Measurements from ENCODE around the gene SP140. TPM values are rescaled to one million over a fixed set of nuclear protein-coding genes. Genes with fewer than 3 reads are reported as not detected.

SP140 gene
- total RNA-seq, 2 experiments from 2014 or later = 51.2 to 55.1 TPM

DNA sequence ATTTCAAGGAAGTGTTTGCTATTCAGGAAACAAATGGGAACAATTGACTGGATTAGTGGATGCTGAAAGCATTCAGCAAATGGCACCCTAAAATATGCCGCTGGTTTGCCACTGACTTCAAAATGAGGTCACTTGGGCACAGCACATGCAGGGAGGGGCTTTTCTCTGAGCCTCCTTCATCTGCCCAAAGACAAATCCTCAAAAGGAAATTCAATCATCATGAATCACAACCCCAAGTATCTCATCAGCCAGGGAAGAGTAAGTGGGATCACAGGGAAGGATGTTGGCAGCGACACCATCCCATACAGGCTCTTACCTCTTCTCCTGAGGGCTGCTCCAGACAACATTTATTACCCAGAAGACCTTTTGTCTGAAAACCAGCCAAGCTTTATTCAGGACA, 87.1 kb downstream of the SP140 start:
- peaks cover 45% of the 10 kb centered on the region for H3K36me3 Mint-ChIP-seq (ENCODE audit: low read depth)
- Histone ChIP-seq H3K4me3 (ENCODE audit: low read length) (no peak overlapping the region), H3K4me1 (ENCODE audit: insufficient read depth, low read length) (peaks cover 13% of the 10 kb centered on the region), H3K27ac (ENCODE audit: low read depth in 1 of 2, low read length in 2 of 2) (no peak overlapping the region), H3K27me3 (ENCODE audit: control insufficient read depth in 1 of 2, insufficient read depth in 2 of 2, low read length in 2 of 2) (no peaks in the 10 kb centered on the region), H3K9me3 (ENCODE audit: control insufficient read depth in 1 of 2, insufficient read depth in 1 of 2, low read length in 2 of 2) (no peaks in the 10 kb centered on the region), H3K36me3 (ENCODE audit: insufficient read depth, low read length) (peaks cover 29% of the 10 kb centered on the region)
- peaks cover 45% of the 10 kb centered on the region for H3K4me1 Mint-ChIP-seq (ENCODE audit: low read depth)
- TF ChIP-seq, protein P1, sequence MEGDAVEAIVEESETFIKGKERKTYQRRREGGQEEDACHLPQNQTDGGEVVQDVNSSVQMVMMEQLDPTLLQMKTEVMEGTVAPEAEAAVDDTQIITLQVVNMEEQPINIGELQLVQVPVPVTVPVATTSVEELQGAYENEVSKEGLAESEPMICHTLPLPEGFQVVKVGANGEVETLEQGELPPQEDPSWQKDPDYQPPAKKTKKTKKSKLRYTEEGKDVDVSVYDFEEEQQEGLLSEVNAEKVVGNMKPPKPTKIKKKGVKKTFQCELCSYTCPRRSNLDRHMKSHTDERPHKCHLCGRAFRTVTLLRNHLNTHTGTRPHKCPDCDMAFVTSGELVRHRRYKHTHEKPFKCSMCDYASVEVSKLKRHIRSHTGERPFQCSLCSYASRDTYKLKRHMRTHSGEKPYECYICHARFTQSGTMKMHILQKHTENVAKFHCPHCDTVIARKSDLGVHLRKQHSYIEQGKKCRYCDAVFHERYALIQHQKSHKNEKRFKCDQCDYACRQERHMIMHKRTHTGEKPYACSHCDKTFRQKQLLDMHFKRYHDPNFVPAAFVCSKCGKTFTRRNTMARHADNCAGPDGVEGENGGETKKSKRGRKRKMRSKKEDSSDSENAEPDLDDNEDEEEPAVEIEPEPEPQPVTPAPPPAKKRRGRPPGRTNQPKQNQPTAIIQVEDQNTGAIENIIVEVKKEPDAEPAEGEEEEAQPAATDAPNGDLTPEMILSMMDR (IDR thresholded peaks at IDR 0.05) = no peak
- DNase-seq (no peak), ATAC-seq (ENCODE audit: poor library complexity) (no peak)
- CTCF ChIA-PET = no interaction called here
- H3K9me3 Mint-ChIP-seq = no peaks in the 10 kb centered on the region
- no peak overlapping the region for H3K4me3 Mint-ChIP-seq
- intact Hi-C loops (cut with DNase I, micrococcal nuclease) = no loop called here
- no peak overlapping the region for H3K27ac Mint-ChIP-seq
- POLR2A ChIA-PET = interaction anchor here (1.0 kb wide), 1 partner anchor 22 kb away, joined by 4 read pairs; no protein-coding TSS in a partner anchor
- no peaks in the 10 kb centered on the region for H3K27me3 Mint-ChIP-seq

DNA sequence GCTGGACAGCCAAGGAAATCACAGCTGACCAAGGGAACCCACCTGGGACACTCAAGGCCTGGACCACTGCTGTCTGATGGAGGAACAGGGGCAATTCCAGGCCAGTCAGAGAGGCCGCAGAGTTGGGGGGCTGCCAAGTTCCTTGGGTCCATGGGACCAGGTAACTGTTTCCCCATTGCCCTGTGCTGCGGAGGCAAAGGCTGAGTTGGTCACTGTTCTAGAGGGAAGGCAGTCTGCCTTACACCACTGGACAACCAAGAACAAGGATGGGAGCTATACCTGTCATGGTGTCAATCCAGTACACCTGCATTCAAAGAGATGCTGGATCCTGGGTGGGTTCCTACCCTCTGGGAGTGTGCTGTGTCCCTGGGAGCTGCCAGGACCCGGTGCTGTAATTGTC, 91.8 kb downstream of the SP140 start:
- no peak for ATAC-seq (ENCODE audit: poor library complexity)
- Histone ChIP-seq H3K4me1 (ENCODE audit: insufficient read depth, low read length) (peaks cover 53% of the 10 kb centered on the region), H3K36me3 (ENCODE audit: insufficient read depth, low read length) (peaks cover 14% of the 10 kb centered on the region), H3K27me3 (ENCODE audit: control insufficient read depth in 1 of 2, insufficient read depth in 2 of 2, low read length in 2 of 2) (no peaks in the 10 kb centered on the region), H3K9me3 (ENCODE audit: control insufficient read depth in 1 of 2, insufficient read depth in 1 of 2, low read length in 2 of 2) (no peaks in the 10 kb centered on the region), H3K27ac (ENCODE audit: low read depth in 1 of 2, low read length in 2 of 2) (peak overlapping the region; percentile 62 to 69), H3K4me3 (ENCODE audit: low read length) (no peak overlapping the region)
- intact Hi-C loops (cut with DNase I, micrococcal nuclease) = loop anchor here in 1 of 2 experiments (5.0 kb wide), 1 partner anchor 100 kb away; the partner anchor contains the start of gene SP100
- TF ChIP-seq, protein P1 (IDR thresholded peaks at IDR 0.05) = no peak
- Mint-ChIP-seq H3K9me3 (no peaks in the 10 kb centered on the region), H3K27ac (peak overlapping the region; percentile 87), H3K36me3 (ENCODE audit: low read depth) (peaks cover 25% of the 10 kb centered on the region), H3K4me1 (ENCODE audit: low read depth) (peaks cover 80% of the 10 kb centered on the region), H3K27me3 (no peaks in the 10 kb centered on the region), H3K4me3 (no peak overlapping the region)
- no peak for DNase-seq
- ChIA-PET POLR2A (interaction anchor here (1.4 to 4.8 kb wide), 4 partner anchors 11 to 102 kb away, joined by 3 to 44 read pairs (median 26); partner anchors contain the start of genes SP110 and SP140L), CTCF (no interaction called here)

DNA sequence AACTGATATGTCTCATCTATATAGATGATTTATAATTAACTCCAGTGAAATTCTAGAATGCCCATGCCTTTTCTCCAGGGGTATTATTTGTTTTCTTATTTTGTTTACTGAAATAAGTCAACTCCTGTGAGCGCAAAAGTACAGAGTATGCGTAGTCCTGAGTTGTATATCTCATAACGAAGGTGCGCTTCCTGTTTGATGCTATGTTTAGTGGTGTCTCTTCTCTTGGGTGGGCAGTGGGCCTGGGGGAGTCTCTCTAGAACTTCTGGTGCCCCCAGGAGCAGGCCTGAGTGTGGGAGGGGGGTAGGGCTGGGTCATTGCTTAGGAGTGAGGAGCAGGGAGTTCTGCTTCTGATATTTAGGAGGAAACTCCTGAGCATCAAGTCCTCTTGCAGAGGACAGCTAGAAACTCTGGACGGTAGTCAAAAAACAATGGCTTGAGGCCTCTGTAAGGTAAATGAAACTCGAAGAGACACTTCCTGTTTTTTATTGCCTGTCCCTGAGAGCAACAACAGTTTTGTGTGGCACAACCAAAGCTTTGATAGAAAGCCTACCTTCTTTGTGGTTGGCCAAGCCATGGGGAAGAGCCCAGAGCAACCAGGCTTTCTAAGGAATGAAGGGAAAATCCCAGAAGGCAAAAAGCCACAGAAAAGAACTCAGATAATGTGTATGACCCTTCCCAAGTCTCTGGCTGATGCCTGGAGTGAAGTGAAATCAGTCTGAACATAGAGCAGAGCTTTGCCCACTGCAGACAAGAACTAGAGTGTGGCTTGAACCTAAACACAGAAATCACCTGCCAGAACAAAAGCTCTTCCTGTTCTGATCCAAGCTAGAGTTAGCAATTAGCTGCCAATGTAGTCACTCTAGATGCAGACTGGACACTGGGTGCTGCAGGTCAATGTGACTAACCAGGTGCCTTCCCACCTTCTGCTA, 92.9 kb downstream of the SP140 start:
- peaks cover 84% of the 10 kb centered on the region for H3K4me1 Mint-ChIP-seq (ENCODE audit: low read depth)
- DNase-seq = peak in 2 of 14 experiments; percentile 37 to 42
- Histone ChIP-seq H3K27ac (ENCODE audit: low read depth in 1 of 2, low read length in 2 of 2) (peak overlapping the region; percentile 62 to 69), H3K36me3 (ENCODE audit: insufficient read depth, low read length) (peaks cover 4% of the 10 kb centered on the region), H3K4me1 (ENCODE audit: insufficient read depth, low read length) (peaks cover 61% of the 10 kb centered on the region), H3K4me3 (ENCODE audit: low read length) (peak overlapping the region; percentile 24), H3K9me3 (ENCODE audit: control insufficient read depth in 1 of 2, insufficient read depth in 1 of 2, low read length in 2 of 2) (peaks cover 0 to 7% of the 10 kb centered on the region in 2 experiments), H3K27me3 (ENCODE audit: control insufficient read depth in 1 of 2, insufficient read depth in 2 of 2, low read length in 2 of 2) (no peaks in the 10 kb centered on the region)
- TF ChIP-seq, protein P1 (IDR thresholded peaks at IDR 0.05) = no peak
- no peaks in the 10 kb centered on the region for H3K27me3 Mint-ChIP-seq
- peaks cover 16% of the 10 kb centered on the region for H3K36me3 Mint-ChIP-seq (ENCODE audit: low read depth)
- peak overlapping the region; percentile 72 for H3K4me3 Mint-ChIP-seq
- ATAC-seq (ENCODE audit: poor library complexity) = peak; percentile 14
- ChIA-PET CTCF (interaction anchor here (1.1 to 2.2 kb wide), 2 partner anchors 9 to 10 kb away, joined by 3 to 6 read pairs; partner anchors contain the start of gene SP140L), POLR2A (interaction anchor here (0.5 to 4.8 kb wide), 18 partner anchors 9 to 284 kb away, joined by 3 to 44 read pairs (median 4); partner anchors contain the start of genes SP110, SP140 and SP140L)
- intact Hi-C loops (cut with DNase I, micrococcal nuclease) = loop anchor here in 1 of 2 experiments (1.0 to 5.0 kb wide), 4 partner anchors 9 to 100 kb away; partner anchors contain the start of genes SP100, SP110 and SP140L
- peak overlapping the region; percentile 87 for H3K27ac Mint-ChIP-seq
- H3K9me3 Mint-ChIP-seq = no peaks in the 10 kb centered on the region
